Hematopoietic multipotent progenitor cell treated with erythropoietin and hydrocortisone succinate and interleukin-3 and kit ligand, for 15 days (in vitro differentiated cells): Measurements from ENCODE around the gene GRIK1.

Source experiments
- DNase-seq: peaks from one replicate; pipeline ENCODE4 v3.0.0-alpha.2; 2015; ENCODE audit warnings: low spot score

The GRIK1 gene

GRCh38 chr21:29786496-29787360 is 153.1 kb downstream of the GRIK1 start:
- no peak for DNase-seq

GRCh38 chr21:29777160-29777559 is 162.6 kb downstream of the GRIK1 start:
- no peak for DNase-seq

- no peak for DNase-seq
Measured at GRCh38 chr21:29775462-29775861, 164.3 kb downstream of the GRIK1 start.

GRCh38 chr21:29771491-29772066 is 168.2 kb downstream of the GRIK1 start:
- DNase-seq, result no peak

- DNase-seq, result no peak
Measured at GRCh38 chr21:29763674-29764073, 176.1 kb downstream of the GRIK1 start.

- DNase-seq, result no peak
Measured at GRCh38 chr21:29762570-29763082, 177.2 kb downstream of the GRIK1 start.

GRCh38 chr21:29753216-29753615 is 186.6 kb downstream of the GRIK1 start:
- DNase-seq, result no peak

- DNase-seq, result no peak
Measured at GRCh38 chr21:29751473-29752185, 188.2 kb downstream of the GRIK1 start.

- DNase-seq, result no peak
Measured at GRCh38 chr21:29749957-29750356, 189.8 kb downstream of the GRIK1 start.

DNA sequence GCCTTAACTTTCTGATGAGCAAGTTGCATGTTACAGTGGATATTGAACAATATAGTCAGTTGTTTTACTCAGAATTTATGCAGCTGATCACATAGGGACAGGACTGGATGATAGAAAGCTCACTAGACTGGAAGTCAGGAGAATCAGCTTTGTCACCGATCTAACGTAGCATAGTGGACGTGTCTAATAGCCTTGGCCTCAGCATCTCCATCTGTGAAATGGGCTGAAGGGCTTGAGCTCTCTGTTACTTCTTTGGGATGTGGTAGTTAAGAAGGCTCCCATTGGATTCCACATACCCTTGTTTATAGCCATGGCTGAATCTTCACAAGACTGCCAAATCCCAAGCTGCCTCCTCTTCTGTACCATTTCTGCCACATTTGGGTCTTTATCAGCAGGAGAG is 190.6 kb downstream of the GRIK1 start:
- no peak for DNase-seq

DNA sequence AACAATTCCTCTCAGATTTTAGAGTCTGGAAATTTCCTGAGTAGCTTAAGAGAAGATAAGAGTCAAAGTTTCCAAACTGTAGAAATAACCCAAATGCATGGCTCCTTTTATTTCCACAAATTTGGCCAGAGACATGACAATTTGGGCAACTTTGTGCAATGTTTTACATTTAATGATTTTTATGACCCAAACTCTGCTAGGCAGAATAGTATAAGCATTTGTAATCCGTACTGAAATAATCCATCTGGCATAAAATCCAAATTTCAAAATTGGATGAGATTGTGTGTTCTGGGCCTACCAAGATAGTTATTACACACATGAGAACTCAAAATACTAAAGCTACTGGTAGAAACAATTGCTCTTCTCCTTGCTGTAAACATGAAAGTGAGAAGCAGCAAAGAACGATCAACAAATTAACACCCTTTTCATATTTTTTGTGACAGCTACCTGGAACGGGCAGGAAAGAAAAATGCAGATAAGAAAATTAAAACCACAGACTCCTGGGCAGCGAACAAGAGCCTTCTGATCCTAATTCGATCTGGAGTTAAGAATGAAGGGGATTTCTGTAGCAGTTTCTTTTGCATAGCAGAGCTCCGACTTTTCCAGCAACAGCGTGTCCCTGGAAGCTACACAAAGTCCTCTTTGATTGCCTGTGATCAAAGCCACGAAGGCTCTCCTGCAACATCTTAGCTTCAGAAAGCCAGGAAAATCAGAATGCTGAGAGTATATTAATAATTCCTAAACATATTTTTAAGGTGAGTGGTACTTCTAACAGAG is 191.2 kb downstream of the GRIK1 start:
- no peak for DNase-seq

DNA sequence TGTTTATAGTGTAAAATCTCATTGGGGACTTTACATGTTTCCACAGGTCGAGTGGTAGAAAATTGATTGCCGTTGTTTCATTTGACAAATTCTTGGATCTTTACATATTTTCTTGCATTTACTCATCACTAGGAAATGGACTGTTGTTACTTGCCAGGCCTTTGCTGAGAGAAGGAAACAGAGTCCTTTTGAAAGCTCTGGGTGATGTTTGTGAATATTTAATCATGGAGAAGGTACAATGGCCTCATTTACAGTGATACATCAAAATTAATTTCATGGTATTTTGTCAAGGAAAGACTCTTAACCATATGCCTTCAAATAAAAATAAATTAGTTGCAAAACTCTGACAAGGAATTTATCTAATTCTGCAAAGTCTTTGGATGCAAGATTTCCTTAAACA is 198.0 kb downstream of the GRIK1 start:
- no peak for DNase-seq

DNA sequence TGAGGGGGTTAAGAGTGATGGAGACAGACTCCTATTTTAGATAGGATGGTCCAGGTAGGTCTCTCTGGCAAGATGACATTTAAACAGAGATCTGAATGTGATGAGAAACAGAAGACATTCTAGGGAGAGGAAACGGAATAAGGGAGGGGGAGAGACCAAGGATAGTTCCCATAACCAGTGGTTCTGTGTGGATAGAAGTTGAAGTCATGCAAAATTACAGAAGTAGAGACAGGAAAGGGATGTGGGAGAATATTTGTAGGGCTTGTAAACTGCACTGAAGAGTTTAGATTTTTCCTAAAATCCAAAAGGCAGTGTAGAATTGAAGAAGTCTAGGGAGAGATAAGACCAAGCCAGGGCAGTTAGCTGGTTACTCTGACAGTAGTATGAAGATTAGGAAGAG is 200.6 kb downstream of the GRIK1 start:
- no peak for DNase-seq

DNA sequence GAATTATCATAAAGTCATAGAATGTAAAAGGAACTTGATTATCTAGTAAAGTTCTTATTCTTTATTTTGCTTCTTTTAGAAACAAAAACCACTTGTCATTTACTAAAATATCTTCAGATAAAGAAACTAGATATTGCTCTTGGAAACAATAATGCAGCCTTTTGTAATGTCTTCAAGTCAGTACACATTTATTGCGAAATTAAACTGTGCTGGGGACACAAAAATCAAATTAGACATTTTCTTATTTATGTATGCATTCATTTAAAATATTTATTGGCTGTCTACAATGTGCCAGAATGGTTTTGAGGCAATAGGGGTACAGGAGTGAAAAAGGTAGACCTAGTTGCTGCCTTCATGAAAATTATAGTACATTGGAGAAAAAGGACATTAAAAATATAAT is 201.1 kb downstream of the GRIK1 start:
- DNase-seq, result no peak

GRCh38 chr21:29737186-29737585 is 202.6 kb downstream of the GRIK1 start:
- no peak for DNase-seq

GRCh38 chr21:29730281-29730680 is 209.5 kb downstream of the GRIK1 start:
- DNase-seq, result no peak

- DNase-seq, result no peak
Measured at GRCh38 chr21:29726044-29726443, 213.8 kb downstream of the GRIK1 start.

- no peak for DNase-seq
Measured at GRCh38 chr21:29725025-29725736, 214.6 kb downstream of the GRIK1 start.

DNA sequence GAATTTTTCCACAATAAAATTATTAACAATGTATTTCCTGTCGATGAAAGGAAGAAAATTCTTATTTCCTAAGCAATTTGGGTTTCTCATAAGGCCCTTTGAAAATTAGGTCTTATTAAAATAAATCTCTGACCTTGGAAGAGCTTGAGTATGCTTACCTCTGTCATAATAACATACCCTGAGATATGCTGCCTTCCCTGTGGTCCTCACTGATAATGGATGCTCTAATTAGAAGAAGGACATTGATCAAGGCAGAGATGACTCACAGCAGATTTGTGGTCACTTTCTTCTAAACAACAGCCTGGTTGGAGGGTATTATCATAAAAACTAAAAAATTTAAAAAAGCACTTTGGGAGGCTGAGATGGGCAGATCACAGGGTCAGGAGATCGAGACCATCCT is 217.8 kb downstream of the GRIK1 start:
- DNase-seq, result no peak

- DNase-seq, result no peak
Measured at GRCh38 chr21:29721221-29721620, 218.6 kb downstream of the GRIK1 start.

DNA sequence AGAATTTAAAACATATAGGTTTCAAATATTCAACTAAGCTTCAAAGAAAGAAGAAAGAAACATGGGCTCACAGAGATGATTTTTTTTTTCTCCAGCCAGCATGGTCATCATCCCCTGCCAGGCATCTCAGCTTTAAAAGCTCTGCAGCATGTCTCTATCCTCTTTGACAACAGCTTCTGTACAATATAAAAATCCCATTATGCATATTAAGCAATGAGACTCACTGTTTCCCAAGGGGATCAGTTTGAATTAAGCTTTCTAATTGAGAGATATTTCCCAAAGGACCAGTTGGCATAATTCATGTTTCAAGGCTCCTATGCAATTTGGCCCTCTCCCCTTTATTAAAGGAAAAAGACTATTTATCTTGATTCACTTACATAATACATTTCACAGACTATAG is 220.3 kb downstream of the GRIK1 start:
- no peak for DNase-seq
